A549 (cell line): ENCODE measurements around the gene REEP6.

Source experiments
- CEBPB ChIP-seq, 2 experiments: fragments of >200 bp in 1 of 2; sonication (Bioruptor Twin) in 1 of 2; formaldehyde crosslinking in 1 of 2; IDR thresholded peaks; 2 replicates each; pipeline ENCODE4 v1.6.1; 2012 to 2016
- CHD4 ChIP-seq: fragments of 200-600 bp; sonication (generic); IDR thresholded peaks from 2 replicates; pipeline ENCODE4 v1.6.1; 2016; ENCODE audit warnings: antibody characterized with exemption, mild to moderate bottlenecking, borderline replicate concordance
- POLR2A ChIP-seq: IDR thresholded peaks from 2 replicates; pipeline ENCODE4 v1.6.1; 2012; ENCODE audit warnings: mild to moderate bottlenecking, low read length
- POLR2AphosphoS2 ChIP-seq: conservative IDR thresholded peaks from 2 replicates; pipeline ENCODE4 v1.6.1; 2012; ENCODE audit warnings: low read length, improper control_type of control experiment, inconsistent platforms
- TF ChIP-seq, protein P1 (sequence below): fragments of 450-650 bp; IDR thresholded peaks from 2 replicates; pipeline ENCODE4 v1.6.1; 2014; ENCODE audit warnings: antibody characterized with exemption
- TF ChIP-seq, protein P2 (sequence below): fragments of >200 bp; sonication (Bioruptor Twin); formaldehyde crosslinking; IDR thresholded peaks from 3 replicates; pipeline ENCODE4 v1.5.1; 2016
- TF ChIP-seq, protein P3 (sequence below): IDR thresholded peaks from 2 replicates; pipeline ENCODE4 v1.6.1; 2012
- TF ChIP-seq, protein P4 (sequence below): fragments of 200-600 bp; sonication (generic); IDR thresholded peaks from 2 replicates; pipeline ENCODE4 v1.6.1; 2016; ENCODE audit warnings: antibody characterized with exemption, mild to moderate bottlenecking, moderate library complexity

- TF ChIP-seq, protein P1, sequence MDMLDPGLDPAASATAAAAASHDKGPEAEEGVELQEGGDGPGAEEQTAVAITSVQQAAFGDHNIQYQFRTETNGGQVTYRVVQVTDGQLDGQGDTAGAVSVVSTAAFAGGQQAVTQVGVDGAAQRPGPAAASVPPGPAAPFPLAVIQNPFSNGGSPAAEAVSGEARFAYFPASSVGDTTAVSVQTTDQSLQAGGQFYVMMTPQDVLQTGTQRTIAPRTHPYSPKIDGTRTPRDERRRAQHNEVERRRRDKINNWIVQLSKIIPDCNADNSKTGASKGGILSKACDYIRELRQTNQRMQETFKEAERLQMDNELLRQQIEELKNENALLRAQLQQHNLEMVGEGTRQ, result no peak
- TF ChIP-seq POLR2A (peak; percentile 59), POLR2AphosphoS2 (no peak), CHD4 (peak; percentile 95), CEBPB (IDR thresholded peaks at IDR 0.05) (no peak)
- TF ChIP-seq, protein P2, sequence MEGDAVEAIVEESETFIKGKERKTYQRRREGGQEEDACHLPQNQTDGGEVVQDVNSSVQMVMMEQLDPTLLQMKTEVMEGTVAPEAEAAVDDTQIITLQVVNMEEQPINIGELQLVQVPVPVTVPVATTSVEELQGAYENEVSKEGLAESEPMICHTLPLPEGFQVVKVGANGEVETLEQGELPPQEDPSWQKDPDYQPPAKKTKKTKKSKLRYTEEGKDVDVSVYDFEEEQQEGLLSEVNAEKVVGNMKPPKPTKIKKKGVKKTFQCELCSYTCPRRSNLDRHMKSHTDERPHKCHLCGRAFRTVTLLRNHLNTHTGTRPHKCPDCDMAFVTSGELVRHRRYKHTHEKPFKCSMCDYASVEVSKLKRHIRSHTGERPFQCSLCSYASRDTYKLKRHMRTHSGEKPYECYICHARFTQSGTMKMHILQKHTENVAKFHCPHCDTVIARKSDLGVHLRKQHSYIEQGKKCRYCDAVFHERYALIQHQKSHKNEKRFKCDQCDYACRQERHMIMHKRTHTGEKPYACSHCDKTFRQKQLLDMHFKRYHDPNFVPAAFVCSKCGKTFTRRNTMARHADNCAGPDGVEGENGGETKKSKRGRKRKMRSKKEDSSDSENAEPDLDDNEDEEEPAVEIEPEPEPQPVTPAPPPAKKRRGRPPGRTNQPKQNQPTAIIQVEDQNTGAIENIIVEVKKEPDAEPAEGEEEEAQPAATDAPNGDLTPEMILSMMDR, result peak; percentile 60
- TF ChIP-seq, protein P3, sequence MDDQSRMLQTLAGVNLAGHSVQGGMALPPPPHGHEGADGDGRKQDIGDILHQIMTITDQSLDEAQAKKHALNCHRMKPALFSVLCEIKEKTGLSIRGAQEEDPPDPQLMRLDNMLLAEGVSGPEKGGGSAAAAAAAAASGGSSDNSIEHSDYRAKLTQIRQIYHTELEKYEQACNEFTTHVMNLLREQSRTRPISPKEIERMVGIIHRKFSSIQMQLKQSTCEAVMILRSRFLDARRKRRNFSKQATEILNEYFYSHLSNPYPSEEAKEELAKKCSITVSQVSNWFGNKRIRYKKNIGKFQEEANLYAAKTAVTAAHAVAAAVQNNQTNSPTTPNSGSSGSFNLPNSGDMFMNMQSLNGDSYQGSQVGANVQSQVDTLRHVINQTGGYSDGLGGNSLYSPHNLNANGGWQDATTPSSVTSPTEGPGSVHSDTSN, result no peak
- TF ChIP-seq, protein P4, sequence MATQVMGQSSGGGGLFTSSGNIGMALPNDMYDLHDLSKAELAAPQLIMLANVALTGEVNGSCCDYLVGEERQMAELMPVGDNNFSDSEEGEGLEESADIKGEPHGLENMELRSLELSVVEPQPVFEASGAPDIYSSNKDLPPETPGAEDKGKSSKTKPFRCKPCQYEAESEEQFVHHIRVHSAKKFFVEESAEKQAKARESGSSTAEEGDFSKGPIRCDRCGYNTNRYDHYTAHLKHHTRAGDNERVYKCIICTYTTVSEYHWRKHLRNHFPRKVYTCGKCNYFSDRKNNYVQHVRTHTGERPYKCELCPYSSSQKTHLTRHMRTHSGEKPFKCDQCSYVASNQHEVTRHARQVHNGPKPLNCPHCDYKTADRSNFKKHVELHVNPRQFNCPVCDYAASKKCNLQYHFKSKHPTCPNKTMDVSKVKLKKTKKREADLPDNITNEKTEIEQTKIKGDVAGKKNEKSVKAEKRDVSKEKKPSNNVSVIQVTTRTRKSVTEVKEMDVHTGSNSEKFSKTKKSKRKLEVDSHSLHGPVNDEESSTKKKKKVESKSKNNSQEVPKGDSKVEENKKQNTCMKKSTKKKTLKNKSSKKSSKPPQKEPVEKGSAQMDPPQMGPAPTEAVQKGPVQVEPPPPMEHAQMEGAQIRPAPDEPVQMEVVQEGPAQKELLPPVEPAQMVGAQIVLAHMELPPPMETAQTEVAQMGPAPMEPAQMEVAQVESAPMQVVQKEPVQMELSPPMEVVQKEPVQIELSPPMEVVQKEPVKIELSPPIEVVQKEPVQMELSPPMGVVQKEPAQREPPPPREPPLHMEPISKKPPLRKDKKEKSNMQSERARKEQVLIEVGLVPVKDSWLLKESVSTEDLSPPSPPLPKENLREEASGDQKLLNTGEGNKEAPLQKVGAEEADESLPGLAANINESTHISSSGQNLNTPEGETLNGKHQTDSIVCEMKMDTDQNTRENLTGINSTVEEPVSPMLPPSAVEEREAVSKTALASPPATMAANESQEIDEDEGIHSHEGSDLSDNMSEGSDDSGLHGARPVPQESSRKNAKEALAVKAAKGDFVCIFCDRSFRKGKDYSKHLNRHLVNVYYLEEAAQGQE, result no peak
Measured at GRCh38 chr19:1512671-1513498, 21.9 kb downstream of the REEP6 start, which contains the start of gene ADAMTSL5.
